Astrocyte of the spinal cord (primary cell): ENCODE data around the gene CNOT6L.

Experiments used
- DNase-seq: peaks from one replicate; pipeline ENCODE4 v3.0.0; 2011; ENCODE audit warnings: low read depth, low spot score
- H3K4me3 ChIP-seq: 2 replicates; pipeline ENCODE4 v1.5.1; 2011; ENCODE audit warnings: low read depth, mild to moderate bottlenecking, low read length, moderate library complexity
- CTCF ChIP-seq: IDR thresholded peaks from 2 replicates; pipeline ENCODE4 v1.5.1; 2012; ENCODE audit warnings: low read depth, mild to moderate bottlenecking, low read length, inconsistent platforms
- in situ Hi-C: cut with HindIII; loops from 2 replicates; pipeline ENCODE4 v1.10.0; 2017; ENCODE audit warnings: low sequenced_read_pairs

The CNOT6L gene

GRCh38 chr4:77710059-77710458, 109.1 kb downstream of the CNOT6L start:
- in situ Hi-C loops = no loop called here
- DNase-seq = no peak
- TF ChIP-seq CTCF = no peak
- no peak overlapping the region for H3K4me3 ChIP-seq

- H3K4me3 ChIP-seq = no peak overlapping the region
- no peak for DNase-seq
- TF ChIP-seq CTCF = no peak
- in situ Hi-C loops = no loop called here
Measured at GRCh38 chr4:77706717-77707116, 112.5 kb downstream of the CNOT6L start.

GRCh38 chr4:77703666-77704065, 115.5 kb downstream of the CNOT6L start:
- in situ Hi-C loops = no loop called here
- DNase-seq = no peak
- no peak overlapping the region for H3K4me3 ChIP-seq
- TF ChIP-seq CTCF = no peak

GRCh38 chr4:77701121-77701520, 118.0 kb downstream of the CNOT6L start:
- no peak for DNase-seq
- no peak overlapping the region for H3K4me3 ChIP-seq
- in situ Hi-C loops = no loop called here
- TF ChIP-seq CTCF = no peak

- no peak overlapping the region for H3K4me3 ChIP-seq
- in situ Hi-C loops = no loop called here
- peak; percentile 94 for DNase-seq
- TF ChIP-seq CTCF = peak; percentile 42
Measured at GRCh38 chr4:77699731-77700210, 119.4 kb downstream of the CNOT6L start.

- peak; percentile 78 for TF ChIP-seq CTCF
- DNase-seq = peak; percentile 85
- in situ Hi-C loops = no loop called here
- no peak overlapping the region for H3K4me3 ChIP-seq
Measured at GRCh38 chr4:77697860-77698590, 121.1 kb downstream of the CNOT6L start.
